Hepatocyte (in vitro differentiated cells): Measurements from ENCODE around the gene ETNPPL. TPM values are rescaled to one million over a fixed set of nuclear protein-coding genes. Genes with fewer than 3 reads are reported as not detected.

Source experiments
- DNase-seq: peaks from one replicate; pipeline ENCODE4 v3.0.0-alpha.2; 2016; ENCODE audit warnings: low spot score
- H2AFZ ChIP-seq: fragments of 200-600 bp; sonication (generic); 2 replicates; pipeline ENCODE4 v1.6.0; 2016; ENCODE audit warnings: antibody characterized with exemption, mild to moderate bottlenecking
- H3K27ac ChIP-seq: fragments of 200-600 bp; sonication (generic); 2 replicates; pipeline ENCODE4 v1.5.1; 2016; ENCODE audit warnings: mild to moderate bottlenecking
- H3K27me3 ChIP-seq: fragments of 200-600 bp; sonication (generic); 2 replicates; pipeline ENCODE4 v1.6.1; 2016
- H3K36me3 ChIP-seq: fragments of 200-600 bp; sonication (generic); replicated peaks from 2 replicates; pipeline ENCODE4 v1.5.1; 2016; ENCODE audit warnings: low read depth; ENCODE audit not compliant: insufficient read depth
- H3K4me1 ChIP-seq: fragments of 200-600 bp; sonication (generic); 2 replicates; pipeline ENCODE4 v1.5.1; 2016; ENCODE audit warnings: mild to moderate bottlenecking, moderate library complexity; ENCODE audit not compliant: insufficient read depth
- H3K4me2 ChIP-seq: fragments of 200-600 bp; sonication (generic); 2 replicates; pipeline ENCODE4 v1.6.0; 2016
- H3K4me3 ChIP-seq: fragments of 200-600 bp; sonication (generic); 2 replicates; pipeline ENCODE4 v1.5.1; 2016; ENCODE audit warnings: mild to moderate bottlenecking
- H3K79me2 ChIP-seq: fragments of 200-600 bp; sonication (generic); 2 replicates; pipeline ENCODE4 v1.6.0; 2017; ENCODE audit warnings: mild to moderate bottlenecking
- H3K9me2 ChIP-seq: fragments of 200-600 bp; sonication (generic); replicated peaks from 2 replicates; pipeline ENCODE4 v1.6.0; 2017; ENCODE audit warnings: mild to moderate bottlenecking; ENCODE audit not compliant: insufficient read depth
- H3K9me3 ChIP-seq: fragments of 200-600 bp; sonication (generic); 2 replicates; pipeline ENCODE4 v1.5.1; 2016; ENCODE audit warnings: low read depth, mild to moderate bottlenecking
- H4K20me1 ChIP-seq: fragments of 200-600 bp; sonication (generic); 2 replicates; pipeline ENCODE4 v1.6.0; 2016; ENCODE audit warnings: mild to moderate bottlenecking; ENCODE audit not compliant: insufficient read depth, poor library complexity, severe bottlenecking
- CTCF ChIP-seq: fragments of 200-600 bp; sonication (generic); IDR thresholded peaks from 2 replicates; pipeline ENCODE4 v1.5.1; 2016; ENCODE audit warnings: antibody characterized with exemption, mild to moderate bottlenecking; ENCODE audit not compliant: poor library complexity
- EZH2 ChIP-seq: fragments of 200-600 bp; sonication (generic); IDR thresholded peaks from 2 replicates; pipeline ENCODE4 v1.6.1; 2016; ENCODE audit warnings: antibody characterized with exemption, mild to moderate bottlenecking, borderline replicate concordance
- EZH2phosphoT487 ChIP-seq: fragments of 200-600 bp; sonication (generic); IDR thresholded peaks from one replicate; pipeline ENCODE4 v1.6.1; 2018; ENCODE audit warnings: antibody characterized with exemption, mild to moderate bottlenecking, low read depth, moderate library complexity; ENCODE audit not compliant: unreplicated experiment, severe bottlenecking
- WGBS: methylation state at CpG from one replicate; pipeline ENCODE4 v1.1.6; 2016; ENCODE audit warnings: low lambda C conversion rate; ENCODE audit errors: missing lambda C conversion rate; 5-methylcytosine and 5-hydroxymethylcytosine counted together
- polyA plus RNA-seq: library from polyadenylated mRNA; unstranded; fragments of >200 nt; fragmentation: Nextera tagmentation; extraction: Ambion mirVana; gene quantifications from 2 replicates; pipeline ENCODE4 v1.2.1, GENCODE V29; 2016
- total RNA-seq: library from RNA; depleted of rRNA; stranded (reverse); fragments of >200 nt; gene quantifications from 2 replicates; pipeline ENCODE4 v1.2.3, GENCODE V29; 2014

The ETNPPL gene
- total and polyA plus RNA-seq, 2 experiments from 2014 or later: 1.2 to 1.7 TPM

GRCh38 chr4:108793415-108793814 lies 30.6 kb upstream of the ETNPPL start:
- no peaks in the 10 kb centered on the region for H3K9me3 ChIP-seq
- H3K9me2 ChIP-seq: no peaks in the 10 kb centered on the region
- no peak for DNase-seq
- H3K4me2 ChIP-seq: no peak overlapping the region
- no peaks in the 10 kb centered on the region for H3K79me2 ChIP-seq
- 92% methylated on average over 1 of the region's 1 CpG for WGBS
- H3K4me3 ChIP-seq: no peak overlapping the region
- no peaks in the 10 kb centered on the region for H3K36me3 ChIP-seq
- H3K27me3 ChIP-seq: no peaks in the 10 kb centered on the region
- TF ChIP-seq EZH2: no peak
- TF ChIP-seq CTCF: no peak
- TF ChIP-seq EZH2phosphoT487: no peak
- no peak overlapping the region for H2AFZ ChIP-seq
- no peaks in the 10 kb centered on the region for H4K20me1 ChIP-seq
- no peak overlapping the region for H3K27ac ChIP-seq
- H3K4me1 ChIP-seq: no peaks in the 10 kb centered on the region

- H3K27me3 ChIP-seq: no peaks in the 10 kb centered on the region
- 97% methylated on average over 9 of the region's 9 CpGs for WGBS
- no peaks in the 10 kb centered on the region for H3K79me2 ChIP-seq
- H3K9me3 ChIP-seq: no peaks in the 10 kb centered on the region
- no peaks in the 10 kb centered on the region for H3K36me3 ChIP-seq
- H3K4me3 ChIP-seq: no peak overlapping the region
- H3K4me2 ChIP-seq: no peak overlapping the region
- no peak overlapping the region for H3K27ac ChIP-seq
- H3K4me1 ChIP-seq: no peaks in the 10 kb centered on the region
- H2AFZ ChIP-seq: no peak overlapping the region
- no peaks in the 10 kb centered on the region for H4K20me1 ChIP-seq
- no peak for TF ChIP-seq CTCF
- no peak for TF ChIP-seq EZH2
- TF ChIP-seq EZH2phosphoT487: no peak
- no peaks in the 10 kb centered on the region for H3K9me2 ChIP-seq
- DNase-seq: no peak
These were observed 25.9 kb upstream of the ETNPPL start for GRCh38 chr4:108788731-108789130.

- H3K27ac ChIP-seq: no peak overlapping the region
- H3K36me3 ChIP-seq: no peaks in the 10 kb centered on the region
- no peaks in the 10 kb centered on the region for H3K27me3 ChIP-seq
- H2AFZ ChIP-seq: no peak overlapping the region
- H3K79me2 ChIP-seq: no peaks in the 10 kb centered on the region
- no peak for DNase-seq
- 96% methylated on average over 16 of the region's 16 CpGs for WGBS
- H3K4me2 ChIP-seq: no peak overlapping the region
- no peak overlapping the region for H3K4me3 ChIP-seq
- no peaks in the 10 kb centered on the region for H3K4me1 ChIP-seq
- TF ChIP-seq EZH2phosphoT487: no peak
- no peak for TF ChIP-seq CTCF
- TF ChIP-seq EZH2: no peak
- no peaks in the 10 kb centered on the region for H4K20me1 ChIP-seq
- no peaks in the 10 kb centered on the region for H3K9me3 ChIP-seq
- H3K9me2 ChIP-seq: no peaks in the 10 kb centered on the region
These were observed 24.9 kb upstream of the ETNPPL start for GRCh38 chr4:108787724-108788123.

- Histone ChIP-seq H3K4me3 (no peak overlapping the region), H3K27me3 (no peaks in the 10 kb centered on the region), H3K4me2 (no peak overlapping the region), H4K20me1 (no peaks in the 10 kb centered on the region), H3K27ac (no peak overlapping the region), H3K9me3 (no peaks in the 10 kb centered on the region), H2AFZ (no peak overlapping the region), H3K4me1 (no peaks in the 10 kb centered on the region), H3K9me2 (no peaks in the 10 kb centered on the region), H3K36me3 (no peaks in the 10 kb centered on the region), H3K79me2 (no peaks in the 10 kb centered on the region)
- WGBS: 93% methylated on average over 14 of the region's 14 CpGs
- TF ChIP-seq EZH2 (no peak), EZH2phosphoT487 (no peak), CTCF (no peak)
- no peak for DNase-seq
These were observed 24.3 kb upstream of the ETNPPL start for GRCh38 chr4:108787106-108787505.
